ENCODE data around the gene TEX55.
"Not testable (repeated sequence)": the region's sequence is repeated elsewhere in the genome, so short reads cannot be mapped to it uniquely, and the experiment has no call there.

The TEX55 gene

DNA sequence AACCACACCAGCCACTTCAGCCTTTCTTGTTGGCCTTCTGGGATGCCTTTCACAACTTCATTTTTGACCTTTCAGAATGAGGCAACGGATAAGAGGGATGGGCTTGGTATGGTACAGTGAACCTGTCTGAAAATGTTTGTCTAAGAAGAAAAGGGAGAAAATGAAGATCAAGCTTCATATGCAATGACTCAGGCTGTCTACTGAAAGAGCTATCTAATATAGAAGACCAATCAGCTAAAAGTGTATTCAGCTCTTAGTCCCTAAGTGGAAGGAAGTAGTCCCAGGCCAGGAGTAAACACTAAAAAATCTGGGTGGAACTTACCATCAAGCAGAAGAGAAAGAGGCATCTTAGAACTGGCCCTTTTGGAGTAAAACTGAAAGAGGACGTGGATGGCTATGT is 15.3 kb downstream of the TEX55 start:
- DNase-seq, result no peak

DNA sequence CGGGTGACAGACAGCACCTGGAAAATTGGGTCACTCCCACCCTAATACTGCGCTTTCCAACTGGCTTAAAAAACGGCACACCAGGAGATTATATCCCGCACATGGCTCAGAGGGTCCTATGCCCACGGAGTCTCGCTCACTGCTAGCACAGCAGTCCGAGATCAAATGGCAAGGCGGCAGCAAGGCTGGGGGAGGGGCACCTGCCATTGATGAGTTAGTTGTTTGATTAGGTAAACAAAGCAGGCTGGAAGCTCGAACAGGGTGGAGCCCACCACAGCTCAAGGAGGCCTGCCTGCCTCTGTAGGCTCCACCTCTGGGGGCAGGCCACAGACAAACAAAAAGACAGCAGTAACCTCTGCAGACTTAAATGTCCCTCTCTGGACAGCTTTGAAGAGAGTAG is 18.8 kb downstream of the TEX55 start:
- not testable (repeated sequence) for DNase-seq

DNA sequence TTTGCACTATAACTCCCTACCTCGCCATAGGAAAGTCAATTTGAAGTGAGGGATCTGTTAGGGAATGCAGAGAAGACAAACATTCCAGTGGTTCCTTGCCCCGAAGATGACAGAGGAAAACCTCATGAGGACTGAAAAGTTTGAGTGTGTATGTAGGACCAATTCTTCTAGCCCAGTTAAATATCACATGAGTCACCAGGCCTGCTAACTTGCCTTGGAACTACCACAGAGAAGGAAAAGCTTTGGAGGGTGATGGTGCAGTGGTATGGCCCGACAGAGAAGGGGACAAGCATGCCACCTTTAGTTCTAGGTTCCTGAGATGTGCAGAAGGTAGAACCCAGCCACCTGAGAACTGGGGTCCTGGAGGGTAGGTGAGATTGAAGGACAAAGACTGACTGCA is 24.9 kb downstream of the TEX55 start:
- no peak for DNase-seq

DNA sequence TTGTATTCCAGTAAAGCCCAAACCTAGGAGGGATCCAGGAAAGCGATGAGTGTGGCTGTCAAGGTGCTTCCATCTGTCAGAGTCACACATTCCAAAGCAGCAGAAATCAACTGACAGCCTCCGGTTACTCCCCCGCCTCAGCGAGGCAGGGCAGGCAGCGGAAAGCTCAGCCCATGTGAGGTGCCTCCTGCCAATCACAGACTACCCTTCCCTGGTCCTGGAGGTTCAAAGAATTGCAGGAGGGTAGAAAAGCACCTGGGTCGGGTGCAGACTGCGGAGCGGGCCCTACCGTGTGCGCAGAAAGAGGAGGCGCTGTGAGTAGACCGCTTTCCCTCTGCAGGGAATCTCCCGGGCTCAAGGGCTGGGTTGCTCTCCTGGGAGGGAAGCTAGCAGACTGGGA is 27.4 kb downstream of the TEX55 start, which contains the start of gene UPK1B:
Gene UPK1B, plus strand, starts transcription at position 274 of the 400 bp plus-strand sequence. CDS start 13,144 bp downstream, outside the sequence.
- DNase-seq, result no peak

DNA sequence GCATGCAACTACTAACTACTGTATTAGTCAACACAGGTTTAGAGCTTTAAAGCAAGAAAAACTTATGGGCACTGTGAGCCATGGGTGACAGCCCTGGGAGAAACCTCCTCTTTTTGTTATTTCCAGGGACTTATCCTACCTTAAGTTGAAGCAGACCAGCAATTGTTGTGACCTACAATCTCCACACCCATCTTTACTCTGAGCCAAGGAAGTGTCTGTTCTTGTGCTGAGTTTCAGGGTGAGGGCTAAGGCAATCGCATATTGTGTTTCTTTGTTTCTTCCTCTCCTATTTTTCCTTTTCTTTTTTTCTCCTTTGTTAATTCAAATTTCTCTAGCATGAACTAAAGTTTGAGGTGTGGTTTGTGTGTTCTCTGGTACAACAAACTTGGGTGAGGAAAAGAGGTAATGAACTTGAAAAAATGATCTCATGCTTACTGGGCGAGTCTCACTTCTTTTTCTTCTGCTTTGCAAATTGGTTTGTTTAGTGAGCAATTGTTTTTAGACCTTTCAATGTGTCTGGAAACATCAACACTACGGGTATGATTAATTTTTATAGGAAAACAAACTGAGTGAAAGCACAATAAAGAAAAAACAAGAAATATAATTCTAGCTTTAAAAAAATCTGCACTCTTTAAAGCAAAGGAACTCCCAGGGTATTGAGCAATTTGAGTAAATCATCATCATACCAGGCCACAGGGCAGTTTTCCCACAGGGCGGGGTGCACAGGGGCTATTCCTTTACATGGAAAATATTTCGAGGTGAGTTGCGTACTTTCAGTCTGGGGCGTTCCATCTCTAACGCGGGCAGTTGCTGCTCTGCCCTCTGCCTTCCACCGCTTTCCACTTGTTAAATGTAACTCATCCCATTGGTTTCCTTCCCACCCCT is 30.1 kb downstream of the TEX55 start:
- DNase-seq, result no peak

DNA sequence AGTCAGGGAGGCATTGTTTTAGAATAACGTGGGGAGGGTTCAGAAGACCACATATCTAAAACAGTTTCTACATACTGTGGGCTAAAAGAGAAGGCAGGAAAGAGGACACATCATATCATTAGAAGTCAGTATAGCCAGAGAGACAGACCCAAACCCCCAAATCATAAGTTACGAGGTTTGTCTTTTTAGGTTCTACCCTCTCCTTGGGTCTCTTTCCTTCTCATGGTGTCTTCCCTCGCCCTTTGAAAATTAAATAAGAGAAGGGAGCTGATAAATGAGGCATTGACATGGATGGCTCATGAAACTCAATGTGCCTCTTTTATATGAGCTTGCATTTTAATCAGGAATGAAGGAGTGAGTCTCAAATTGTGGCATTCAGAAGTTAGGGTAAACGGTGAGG is 30.8 kb downstream of the TEX55 start:
- DNase-seq, result no peak

DNA sequence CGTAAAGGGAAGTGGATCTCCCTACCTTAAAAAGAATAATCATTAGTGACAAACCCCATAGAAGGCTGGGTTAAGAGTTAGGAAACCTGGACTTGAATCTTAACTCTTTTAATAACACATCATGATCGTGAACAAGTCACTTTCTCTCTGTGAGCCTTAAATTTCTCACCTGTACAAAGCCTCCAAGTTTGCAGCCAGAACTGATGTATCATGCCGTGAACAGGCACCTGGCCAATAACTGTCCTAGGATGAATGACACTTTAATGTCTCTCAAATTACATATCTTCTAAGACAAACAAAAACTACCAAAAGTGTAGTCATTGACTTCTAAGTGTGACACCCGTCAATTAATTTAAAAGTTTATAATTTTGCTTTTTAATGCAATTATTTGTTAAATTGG is 31.4 kb downstream of the TEX55 start:
- no peak for DNase-seq

DNA sequence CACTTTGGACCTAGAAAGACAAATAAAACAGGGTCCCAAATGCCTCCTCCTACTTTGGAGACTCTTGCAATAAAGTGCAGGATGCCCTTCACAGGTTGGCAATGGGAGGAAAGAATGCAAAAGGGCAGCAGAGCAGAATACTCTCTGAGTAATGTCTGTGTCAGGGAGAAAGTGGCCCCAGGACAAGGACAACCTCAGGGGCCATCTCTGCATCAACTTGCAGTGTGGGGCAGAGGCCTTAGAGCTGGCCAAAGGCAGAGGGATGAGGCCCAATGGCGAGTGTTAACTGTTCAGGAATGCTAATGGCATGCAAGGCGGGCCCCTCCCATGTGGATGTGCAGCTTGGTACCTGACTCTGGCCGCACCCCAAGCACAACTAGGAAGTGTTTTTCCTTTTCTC is 35.8 kb downstream of the TEX55 start:
- no peak for DNase-seq

DNA sequence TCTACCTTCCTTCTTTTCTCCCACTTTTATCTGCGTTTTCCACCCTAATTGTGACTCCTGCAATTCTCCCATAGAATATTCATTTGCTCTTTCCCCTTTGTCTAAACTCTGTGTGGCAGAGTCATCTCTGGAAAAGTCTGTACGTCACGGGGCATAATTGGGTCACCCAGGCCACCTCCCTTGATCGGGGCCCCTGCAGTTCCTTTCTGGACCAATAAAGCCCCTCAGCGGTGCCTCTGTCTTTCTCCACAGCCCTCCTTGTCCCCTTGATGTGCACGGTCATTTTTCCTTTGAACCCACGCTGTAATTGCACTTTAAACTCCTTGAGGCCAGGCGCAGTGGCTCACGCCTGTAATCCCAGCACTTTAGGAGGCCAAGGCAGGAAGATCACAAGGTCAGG is 38.1 kb downstream of the TEX55 start:
- no peak for DNase-seq

DNA sequence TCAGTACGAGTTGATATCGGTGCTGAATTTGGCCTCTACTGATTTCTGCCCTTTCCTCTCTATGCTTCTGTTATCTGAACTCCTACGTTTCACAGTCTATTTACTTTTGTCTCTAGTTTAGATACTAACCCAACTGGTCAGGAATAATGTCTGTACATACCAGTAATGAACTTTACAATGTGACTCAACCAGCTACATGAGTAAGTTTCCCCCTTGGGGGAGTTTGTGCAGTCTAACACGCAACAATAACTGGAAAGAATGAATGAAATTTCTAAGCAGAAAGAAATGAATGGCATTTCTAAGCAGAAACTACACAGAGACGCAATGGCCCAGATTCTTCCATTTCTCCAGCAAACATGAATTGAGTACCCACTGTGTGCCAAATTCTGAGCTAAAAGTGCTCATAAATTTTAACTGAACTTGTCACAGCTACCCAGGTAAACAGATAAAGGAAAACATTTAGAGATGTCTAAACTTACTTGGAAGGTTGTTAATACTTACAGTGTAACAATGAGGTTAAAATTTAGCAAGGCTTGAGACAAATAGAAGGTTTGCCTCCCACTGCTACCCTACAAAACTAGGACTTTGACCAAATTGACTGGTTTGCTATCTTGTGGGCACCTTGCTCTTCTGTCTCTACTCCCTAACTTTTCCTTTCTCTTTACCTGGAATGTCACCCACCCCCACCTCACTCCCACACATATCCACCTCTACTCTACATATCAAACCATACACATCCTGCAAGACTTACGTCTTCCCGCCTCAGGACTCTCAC is 39.0 kb downstream of the TEX55 start:
- no peak for DNase-seq

DNA sequence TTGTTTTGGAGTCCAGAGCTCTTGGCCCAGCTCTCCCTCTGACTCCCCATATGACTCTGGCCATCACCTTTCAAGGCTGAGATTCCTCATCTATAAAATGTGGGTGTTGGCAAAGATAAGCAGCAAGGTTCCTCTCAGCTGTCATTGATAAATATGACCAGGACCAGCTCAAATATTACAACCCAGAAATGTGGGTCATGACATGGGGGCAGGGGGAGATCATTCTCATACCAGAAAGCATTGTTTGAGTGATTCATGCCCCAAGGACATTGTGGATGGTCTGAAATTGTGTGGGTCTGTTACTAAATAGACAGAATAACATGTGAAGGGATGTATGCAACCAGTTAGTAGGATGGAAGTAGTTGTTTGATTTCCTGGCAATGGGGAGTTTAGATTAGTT is 41.3 kb downstream of the TEX55 start:
- DNase-seq, result no peak

DNA sequence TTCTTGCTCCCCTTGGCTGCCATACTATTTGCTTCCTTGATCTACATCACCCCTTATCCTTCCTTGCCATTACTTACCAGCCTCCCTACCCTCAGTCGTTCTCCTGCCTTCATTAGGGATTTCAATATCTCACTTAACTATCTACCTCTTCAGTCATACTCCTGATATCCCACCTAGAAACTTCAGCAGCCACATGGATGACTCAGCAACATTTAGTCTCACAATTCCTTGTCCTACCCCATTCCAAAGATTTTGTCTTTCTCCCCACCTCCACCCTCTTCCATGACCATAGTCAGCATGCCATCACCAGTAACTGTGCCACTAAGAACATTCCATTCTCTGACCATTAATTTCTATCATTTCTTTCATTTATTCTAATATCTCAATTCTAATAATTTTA is 45.8 kb downstream of the TEX55 start:
- DNase-seq, result no peak

DNA sequence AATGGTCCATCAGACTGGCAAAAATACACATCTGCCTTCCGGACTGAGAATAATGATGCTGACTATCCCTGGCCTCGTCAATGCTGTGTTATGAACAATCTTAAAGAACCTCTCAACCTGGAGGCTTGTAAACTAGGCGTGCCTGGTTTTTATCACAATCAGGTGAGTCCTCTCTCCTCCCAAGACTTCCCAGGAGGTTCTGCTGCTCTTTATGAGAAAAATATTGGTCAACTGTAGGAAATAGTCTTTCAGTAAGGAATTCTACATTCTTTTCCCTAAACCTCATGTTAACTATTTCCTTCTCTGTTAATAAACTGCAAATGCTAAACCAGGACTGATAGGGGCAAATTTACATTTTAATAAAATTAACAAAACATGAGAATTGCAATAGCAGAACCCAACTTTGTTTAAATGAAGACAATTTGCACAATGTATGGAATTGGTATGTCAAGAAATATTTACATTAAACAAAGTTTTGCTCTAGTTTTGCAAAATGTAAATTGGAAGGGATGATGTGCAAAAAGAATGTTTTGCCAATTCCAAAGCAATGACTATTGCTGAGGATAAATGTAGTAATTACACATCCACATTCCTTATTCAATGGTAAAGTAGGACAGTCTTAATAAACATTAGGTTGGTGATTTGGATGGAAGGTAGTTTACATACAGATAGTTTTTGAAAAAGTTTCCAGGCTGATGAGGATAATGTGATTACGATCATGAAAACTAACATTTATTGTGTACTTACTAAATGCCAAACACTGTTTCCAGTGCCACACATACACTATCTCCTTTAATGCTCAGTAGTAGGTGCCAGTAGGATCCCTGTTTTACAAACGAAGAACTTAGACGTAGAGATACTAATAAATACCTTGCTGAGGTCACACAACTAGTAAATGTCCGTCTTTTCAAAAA is 48.5 kb downstream of the TEX55 start:
- no peak for DNase-seq

DNA sequence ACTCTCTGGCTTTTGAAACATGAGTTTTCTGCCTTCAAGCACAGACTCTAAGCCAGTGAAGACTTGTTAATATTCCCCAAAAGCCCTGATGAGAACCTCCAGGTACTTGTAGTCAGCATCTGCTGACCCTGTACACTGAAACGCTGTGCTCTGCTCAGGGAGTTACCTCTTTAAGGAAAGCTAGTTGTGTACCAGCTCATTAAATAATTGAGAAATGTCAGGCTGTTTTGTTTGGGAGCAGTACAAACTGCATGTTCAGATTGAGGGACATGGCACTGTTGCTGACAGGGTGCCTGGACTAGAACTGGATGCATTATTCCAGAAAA is 49.1 kb downstream of the TEX55 start:
- DNase-seq, result no peak

DNA sequence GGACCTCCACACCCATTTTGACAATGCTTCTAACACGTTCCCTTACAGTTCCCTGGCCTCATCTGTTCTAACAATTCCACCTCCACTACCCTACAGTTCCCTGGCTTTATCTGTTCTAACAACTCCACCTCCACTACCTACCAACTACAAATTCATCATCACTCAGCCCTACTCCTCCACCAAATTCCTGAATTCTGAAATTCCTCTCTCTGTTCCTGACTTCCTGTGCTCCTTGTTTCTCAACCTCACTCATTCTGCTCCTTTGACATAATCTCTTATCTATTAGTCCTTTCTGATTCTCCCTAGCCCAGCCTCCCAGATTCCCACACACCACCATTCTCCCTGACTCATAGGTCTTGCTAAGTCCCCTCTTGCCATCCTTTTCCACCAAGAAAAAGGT is 49.9 kb downstream of the TEX55 start:
- no peak for DNase-seq
